Stomach (tissue), 4 donors: ENCODE data around the gene CSNK2B.

Source experiments
- CTCF ChIP-seq, 7 experiments: fragments of 450-650 bp in 4 of 7; fragments of 200-600 bp in 3 of 7; sonication (generic) in 3 of 7; IDR thresholded peaks; one replicate each; pipeline ENCODE4 v1.5.1; 2016 to 2019; ENCODE audit warnings: antibody characterized with exemption in 7 of 7, control low read depth in 2 of 7, mild to moderate bottlenecking in 1 of 7
- EP300 ChIP-seq: sonication (generic); formaldehyde crosslinking; IDR thresholded peaks from one replicate; pipeline ENCODE4 v1.6.1; 2017; ENCODE audit warnings: antibody characterized with exemption
- POLR2A ChIP-seq, 4 donors: fragments of 450-650 bp; IDR thresholded peaks; one replicate each; pipeline ENCODE4 v1.6.1; 2016; ENCODE audit warnings: antibody characterized with exemption in 4 of 4, control low read depth in 2 of 4, mild to moderate bottlenecking in 1 of 4, moderate library complexity in 1 of 4
- POLR2AphosphoS5 ChIP-seq, 3 donors: sonication (generic); formaldehyde crosslinking; IDR thresholded peaks; one replicate each; pipeline ENCODE4 v1.6.1; 2016; ENCODE audit warnings: antibody characterized with exemption in 3 of 3

DNA sequence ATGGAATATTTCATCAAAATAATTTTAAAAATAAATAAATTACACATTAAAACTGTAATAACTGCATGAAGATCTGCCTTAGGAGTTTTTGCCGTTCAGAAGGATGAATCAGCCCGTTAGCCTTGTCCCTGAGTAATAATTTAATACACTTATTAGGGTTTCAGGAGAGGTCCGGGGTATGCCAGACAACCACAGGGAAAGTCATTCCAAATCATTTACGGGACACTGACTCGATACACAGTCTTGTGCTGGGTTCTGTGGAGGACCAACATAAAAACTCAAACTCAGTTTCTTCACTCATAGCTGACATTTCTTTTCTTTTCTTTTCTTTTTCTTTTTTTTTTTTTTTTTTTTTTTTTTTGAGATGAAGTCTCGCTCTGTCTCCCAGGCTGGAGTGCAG is 40.1 kb downstream of the CSNK2B start:
- TF ChIP-seq EP300 (no peak), CTCF (IDR thresholded peaks at IDR 0.05) (no peak), POLR2A (IDR thresholded peaks at IDR 0.05) (no peak), POLR2AphosphoS5 (IDR thresholded peaks at IDR 0.05) (no peak)
